ENCODE data around the gene RFK. TPM values are rescaled to one million over a fixed set of nuclear protein-coding genes. Genes with fewer than 3 reads are reported as not detected.

The RFK gene
- total and polyA plus RNA-seq, 2 of the 13 experiments (the other 11 are each of a cell fraction or from before 2014, with no cell fraction given) = 18.2 to 37.2 TPM

DNA sequence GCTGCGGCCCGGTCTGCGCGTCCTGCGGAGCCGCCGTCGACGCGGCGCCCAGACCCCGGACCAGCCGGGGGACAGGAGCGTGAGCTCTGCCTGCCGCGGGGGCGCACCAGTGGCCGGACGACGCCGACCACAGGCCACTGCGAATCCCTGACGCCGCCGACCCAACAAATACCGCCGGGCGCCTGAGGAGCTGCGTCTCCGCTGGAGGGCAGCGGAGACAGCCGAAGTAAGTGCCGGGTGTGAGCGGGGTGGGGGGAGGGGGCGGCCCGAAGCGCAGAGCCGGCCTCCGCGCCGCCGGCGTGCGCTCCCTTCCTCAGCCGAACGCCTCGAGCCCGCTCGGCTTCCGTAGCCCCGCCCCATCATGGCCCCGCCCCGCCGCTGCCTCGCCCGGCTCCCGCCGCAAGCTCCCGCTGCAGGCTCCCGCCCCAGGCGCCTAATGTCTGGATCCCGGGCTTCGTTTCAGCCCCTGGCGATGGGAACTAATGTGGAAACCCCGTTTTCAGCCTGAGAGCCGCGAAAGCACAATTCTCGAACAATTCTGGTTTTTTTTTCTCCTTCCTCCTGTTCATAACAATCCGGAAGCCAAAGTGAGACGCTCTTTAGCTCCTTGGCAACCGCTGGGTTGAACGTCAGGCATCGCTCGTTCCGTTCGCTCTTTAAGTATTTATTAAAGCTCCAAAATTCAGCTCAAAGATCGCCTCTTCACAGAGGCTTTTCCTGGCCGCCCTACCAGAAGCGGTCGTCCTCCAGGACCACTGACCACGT, at the start of gene RFK (continued):
- no peak for TF ChIP-seq ZNF878 (CRISPR knock-in tag; IDR thresholded peaks at IDR 0.05)
- no peak for TF ChIP-seq ZNF513 (CRISPR knock-in tag; conservative IDR thresholded peaks at IDR 0.05)
- TF ChIP-seq ZNF138 (CRISPR knock-in tag; IDR thresholded peaks at IDR 0.05; ENCODE audit: low read depth) = no peak; the same call in 1 of the 2 replicates
- peak; percentile 57; the same call in 1 of the 2 replicates for TF ChIP-seq CSRNP1 (CRISPR knock-in tag; IDR thresholded peaks at IDR 0.05)
- TF ChIP-seq, protein P1, sequence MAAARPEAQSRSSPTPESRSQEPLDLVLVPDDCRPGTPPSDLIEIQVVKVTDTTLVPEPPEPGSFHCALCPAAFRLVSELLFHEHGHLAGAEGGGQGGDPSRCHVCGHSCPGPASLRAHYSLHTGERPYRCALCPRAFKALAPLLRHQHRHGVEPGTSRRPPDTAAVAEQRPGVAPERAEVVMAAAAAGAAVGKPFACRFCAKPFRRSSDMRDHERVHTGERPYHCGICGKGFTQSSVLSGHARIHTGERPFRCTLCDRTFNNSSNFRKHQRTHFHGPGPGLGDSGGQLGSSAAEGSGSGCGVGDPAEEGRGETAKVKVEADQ (CRISPR knock-in tag; IDR thresholded peaks at IDR 0.05; ENCODE audit: borderline replicate concordance) = peak; percentile 84; the same call in 1 of the 2 replicates
- no peak for TF ChIP-seq MBNL3 (CRISPR knock-in tag; conservative IDR thresholded peaks at IDR 0.05)
- no peak for TF ChIP-seq GTF2F1 (IDR thresholded peaks at IDR 0.05; ENCODE audit: low read length)
- TF ChIP-seq ZNF546 (CRISPR knock-in tag; conservative IDR thresholded peaks at IDR 0.05) = no peak
- peak; percentile 76; the same call in 1 of the 2 replicates for TF ChIP-seq SIN3A (IDR thresholded peaks at IDR 0.05; ENCODE audit: borderline replicate concordance, low read depth, low read length)
- TF ChIP-seq, protein P2, sequence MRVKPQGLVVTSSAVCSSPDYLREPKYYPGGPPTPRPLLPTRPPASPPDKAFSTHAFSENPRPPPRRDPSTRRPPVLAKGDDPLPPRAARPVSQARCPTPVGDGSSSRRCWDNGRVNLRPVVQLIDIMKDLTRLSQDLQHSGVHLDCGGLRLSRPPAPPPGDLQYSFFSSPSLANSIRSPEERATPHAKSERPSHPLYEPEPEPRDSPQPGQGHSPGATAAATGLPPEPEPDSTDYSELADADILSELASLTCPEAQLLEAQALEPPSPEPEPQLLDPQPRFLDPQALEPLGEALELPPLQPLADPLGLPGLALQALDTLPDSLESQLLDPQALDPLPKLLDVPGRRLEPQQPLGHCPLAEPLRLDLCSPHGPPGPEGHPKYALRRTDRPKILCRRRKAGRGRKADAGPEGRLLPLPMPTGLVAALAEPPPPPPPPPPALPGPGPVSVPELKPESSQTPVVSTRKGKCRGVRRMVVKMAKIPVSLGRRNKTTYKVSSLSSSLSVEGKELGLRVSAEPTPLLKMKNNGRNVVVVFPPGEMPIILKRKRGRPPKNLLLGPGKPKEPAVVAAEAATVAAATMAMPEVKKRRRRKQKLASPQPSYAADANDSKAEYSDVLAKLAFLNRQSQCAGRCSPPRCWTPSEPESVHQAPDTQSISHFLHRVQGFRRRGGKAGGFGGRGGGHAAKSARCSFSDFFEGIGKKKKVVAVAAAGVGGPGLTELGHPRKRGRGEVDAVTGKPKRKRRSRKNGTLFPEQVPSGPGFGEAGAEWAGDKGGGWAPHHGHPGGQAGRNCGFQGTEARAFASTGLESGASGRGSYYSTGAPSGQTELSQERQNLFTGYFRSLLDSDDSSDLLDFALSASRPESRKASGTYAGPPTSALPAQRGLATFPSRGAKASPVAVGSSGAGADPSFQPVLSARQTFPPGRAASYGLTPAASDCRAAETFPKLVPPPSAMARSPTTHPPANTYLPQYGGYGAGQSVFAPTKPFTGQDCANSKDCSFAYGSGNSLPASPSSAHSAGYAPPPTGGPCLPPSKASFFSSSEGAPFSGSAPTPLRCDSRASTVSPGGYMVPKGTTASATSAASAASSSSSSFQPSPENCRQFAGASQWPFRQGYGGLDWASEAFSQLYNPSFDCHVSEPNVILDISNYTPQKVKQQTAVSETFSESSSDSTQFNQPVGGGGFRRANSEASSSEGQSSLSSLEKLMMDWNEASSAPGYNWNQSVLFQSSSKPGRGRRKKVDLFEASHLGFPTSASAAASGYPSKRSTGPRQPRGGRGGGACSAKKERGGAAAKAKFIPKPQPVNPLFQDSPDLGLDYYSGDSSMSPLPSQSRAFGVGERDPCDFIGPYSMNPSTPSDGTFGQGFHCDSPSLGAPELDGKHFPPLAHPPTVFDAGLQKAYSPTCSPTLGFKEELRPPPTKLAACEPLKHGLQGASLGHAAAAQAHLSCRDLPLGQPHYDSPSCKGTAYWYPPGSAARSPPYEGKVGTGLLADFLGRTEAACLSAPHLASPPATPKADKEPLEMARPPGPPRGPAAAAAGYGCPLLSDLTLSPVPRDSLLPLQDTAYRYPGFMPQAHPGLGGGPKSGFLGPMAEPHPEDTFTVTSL (CRISPR knock-in tag; IDR thresholded peaks at IDR 0.05; ENCODE audit: borderline replicate concordance) = peak; percentile 17; the same call in 1 of the 2 replicates
- TF ChIP-seq HNF1B (CRISPR knock-in tag; IDR thresholded peaks at IDR 0.05) = peak; percentile 26; the same call in 1 of the 2 replicates
- no peak; the same call in 1 of the 2 replicates for TF ChIP-seq ZNF672 (CRISPR knock-in tag; IDR thresholded peaks at IDR 0.05)
- no peak for TF ChIP-seq ZNF530 (CRISPR knock-in tag; IDR thresholded peaks at IDR 0.05; ENCODE audit: low read depth)
- no peak for TF ChIP-seq ELF4 (CRISPR knock-in tag; IDR thresholded peaks at IDR 0.05; ENCODE audit: borderline replicate concordance)

All from HepG2 (cell line).